BLaER1 treated with 17β-estradiol and CSF1 and Interleukin-3, amounts not matched to agents 10 nM and 100 nM (cell line): Measurements from ENCODE around the gene SF3A1.
"Not testable (repeated sequence)": the region's sequence is repeated elsewhere in the genome, so short reads cannot be mapped to it uniquely, and the experiment has no call there.

Experiments
- H3K27ac ChIP-seq, 11 experiments: shearing (Covaris generic); formaldehyde crosslinking; 2 replicates each; pipeline ENCODE4 v1.8.1; 2022
- H3K27me3 ChIP-seq, 11 experiments: shearing (Covaris generic); formaldehyde crosslinking; 2 replicates each; pipeline ENCODE4 v1.8.1; 2022
- H3K36me3 ChIP-seq, 11 experiments: shearing (Covaris generic); formaldehyde crosslinking; 2 replicates each; pipeline ENCODE4 v1.8.1; 2022
- H3K4me1 ChIP-seq, 10 experiments: shearing (Covaris generic); formaldehyde crosslinking; 2 replicates each; pipeline ENCODE4 v1.8.1; 2022
- H3K4me2 ChIP-seq, 11 experiments: shearing (Covaris generic); formaldehyde crosslinking; 2 replicates each; pipeline ENCODE4 v1.8.1; 2022
- H3K4me3 ChIP-seq, 10 experiments: shearing (Covaris generic); formaldehyde crosslinking; 2 replicates each; pipeline ENCODE4 v1.8.1; 2022
- H3K9ac ChIP-seq, 11 experiments: shearing (Covaris generic); formaldehyde crosslinking; 2 replicates each; pipeline ENCODE4 v1.8.1; 2022
- H3K9me3 ChIP-seq, 11 experiments: shearing (Covaris generic); formaldehyde crosslinking; replicated peaks in 1 of 11; 2 replicates each; pipeline ENCODE4 v1.8.1; 2022
- H4K20me1 ChIP-seq, 11 experiments: shearing (Covaris generic); formaldehyde crosslinking; 2 replicates each; pipeline ENCODE4 v1.8.1; 2022
- Cebpa-rat ChIP-seq, 11 experiments: shearing (Covaris generic); IDR thresholded peaks; 2 replicates each; pipeline ENCODE4 v1.8.1; 2022

The SF3A1 gene

DNA sequence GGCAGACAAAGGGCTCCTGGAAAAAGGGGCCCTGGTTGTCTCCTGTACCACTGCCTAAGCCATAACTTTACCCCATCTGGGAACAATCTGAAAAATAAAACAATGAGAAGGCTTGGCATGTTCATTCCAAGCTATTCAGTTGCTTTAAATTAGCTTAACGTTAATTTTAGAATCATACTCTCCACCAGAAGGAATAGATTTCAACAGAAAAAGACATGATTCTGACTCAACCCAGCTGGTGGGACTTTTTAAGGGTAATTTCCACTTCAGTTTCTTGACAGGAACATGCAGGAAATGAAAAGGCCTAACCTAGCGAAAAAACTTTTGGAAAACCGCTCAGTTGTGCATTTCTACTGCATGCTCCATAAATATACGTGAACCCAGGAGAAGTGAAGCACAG, 7.9 kb downstream of the SF3A1 start:
- no peak overlapping the region for H3K4me3 ChIP-seq
- no peaks in the 10 kb centered on the region for H3K9me3 ChIP-seq
- peaks cover 74 to 99% (median 93%) of the 10 kb centered on the region in 11 experiments for H4K20me1 ChIP-seq
- H3K4me1 ChIP-seq, result peaks cover 0 to 17% (median 12%) of the 10 kb centered on the region in 10 experiments; a peak in 16 of 20 replicates
- no peak overlapping the region for H3K27ac ChIP-seq
- no peak overlapping the region for H3K4me2 ChIP-seq
- TF ChIP-seq Cebpa-rat (IDR thresholded peaks at IDR 0.05), result no peak
- H3K9ac ChIP-seq, result peak overlapping the region in 2 of 11 experiments; percentile 0 to 52; a peak in 2 of 22 replicates
- no peaks in the 10 kb centered on the region for H3K27me3 ChIP-seq
- peaks cover 96 to 100% (median 97%) of the 10 kb centered on the region in 11 experiments for H3K36me3 ChIP-seq

DNA sequence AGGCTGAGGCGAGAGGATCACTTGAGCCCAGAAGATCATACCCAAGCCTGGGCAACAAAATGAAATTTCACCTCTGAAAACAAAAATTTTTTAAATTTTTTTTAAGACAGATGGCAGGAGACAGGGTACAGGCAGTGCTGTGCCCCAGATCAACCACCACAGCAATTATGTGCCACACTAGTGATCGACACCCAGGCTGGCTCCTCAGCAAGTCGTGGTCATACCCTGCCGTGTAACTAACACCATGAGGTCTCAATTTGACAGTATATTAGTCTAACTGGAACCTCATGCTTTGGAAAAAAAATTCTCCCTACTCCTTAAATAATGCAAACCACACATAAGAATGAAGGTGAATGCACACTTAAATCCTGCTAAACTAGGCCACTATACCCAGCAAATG, 8.3 kb downstream of the SF3A1 start:
- Histone ChIP-seq H3K27me3 (no peaks in the 10 kb centered on the region), H3K4me2 (no peak overlapping the region), H4K20me1 (peaks cover 74 to 99% (median 92%) of the 10 kb centered on the region in 11 experiments; a peak in 21 of 22 replicates), H3K9ac (peak overlapping the region in 3 of 11 experiments; percentile 10 to 52 (median 39); a peak in 4 of 22 replicates), H3K4me1 (peaks cover 0 to 15% (median 12%) of the 10 kb centered on the region in 10 experiments; a peak in 15 of 20 replicates), H3K27ac (no peak overlapping the region; a peak in 1 of 22 replicates), H3K9me3 (no peaks in the 10 kb centered on the region), H3K4me3 (no peak overlapping the region), H3K36me3 (peaks cover 97 to 100% (median 98%) of the 10 kb centered on the region in 11 experiments)
- no peak for TF ChIP-seq Cebpa-rat (IDR thresholded peaks at IDR 0.05)

DNA sequence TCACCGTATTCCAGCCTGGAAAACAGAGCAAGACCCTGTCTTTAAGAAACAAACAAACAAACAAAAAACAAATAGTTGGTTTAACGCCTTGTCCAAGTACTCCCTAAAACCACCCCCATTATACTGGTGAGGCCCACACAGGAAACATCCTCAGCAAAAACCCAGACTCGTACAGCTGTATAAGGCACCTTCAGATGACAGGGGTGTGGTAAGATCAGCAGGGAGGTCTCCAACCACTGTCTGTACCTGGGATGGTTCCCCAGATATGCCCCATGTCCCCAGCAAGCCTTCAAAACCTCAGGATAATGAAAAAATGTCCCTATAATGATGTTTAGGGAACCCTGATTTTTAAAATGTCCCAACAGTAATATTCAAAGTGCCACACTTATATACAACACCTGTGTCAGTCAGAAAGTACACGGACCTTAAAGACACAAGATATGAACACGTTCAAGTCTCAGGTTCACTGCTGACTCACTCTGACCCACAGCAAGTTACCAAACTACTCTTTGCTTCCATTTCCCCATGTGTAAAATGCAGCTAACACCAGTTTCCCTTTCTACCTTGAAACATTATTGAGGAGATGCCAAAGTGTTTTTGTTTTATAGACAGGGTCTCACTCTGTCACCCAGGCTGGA, 9.3 kb downstream of the SF3A1 start:
- no peak overlapping the region for H3K27ac ChIP-seq
- H3K9me3 ChIP-seq, result no peaks in the 10 kb centered on the region
- H3K36me3 ChIP-seq, result peaks cover 100% of the 10 kb centered on the region in 11 experiments
- no peak overlapping the region for H3K4me3 ChIP-seq
- H3K4me2 ChIP-seq, result no peak overlapping the region
- TF ChIP-seq Cebpa-rat (IDR thresholded peaks at IDR 0.05), result no peak
- H4K20me1 ChIP-seq, result peaks cover 67 to 98% (median 92%) of the 10 kb centered on the region in 11 experiments; a peak in 21 of 22 replicates
- peaks cover 0 to 15% (median 12%) of the 10 kb centered on the region in 10 experiments; a peak in 15 of 20 replicates for H3K4me1 ChIP-seq
- no peaks in the 10 kb centered on the region for H3K27me3 ChIP-seq
- no peak overlapping the region; a peak in 1 of 22 replicates for H3K9ac ChIP-seq

DNA sequence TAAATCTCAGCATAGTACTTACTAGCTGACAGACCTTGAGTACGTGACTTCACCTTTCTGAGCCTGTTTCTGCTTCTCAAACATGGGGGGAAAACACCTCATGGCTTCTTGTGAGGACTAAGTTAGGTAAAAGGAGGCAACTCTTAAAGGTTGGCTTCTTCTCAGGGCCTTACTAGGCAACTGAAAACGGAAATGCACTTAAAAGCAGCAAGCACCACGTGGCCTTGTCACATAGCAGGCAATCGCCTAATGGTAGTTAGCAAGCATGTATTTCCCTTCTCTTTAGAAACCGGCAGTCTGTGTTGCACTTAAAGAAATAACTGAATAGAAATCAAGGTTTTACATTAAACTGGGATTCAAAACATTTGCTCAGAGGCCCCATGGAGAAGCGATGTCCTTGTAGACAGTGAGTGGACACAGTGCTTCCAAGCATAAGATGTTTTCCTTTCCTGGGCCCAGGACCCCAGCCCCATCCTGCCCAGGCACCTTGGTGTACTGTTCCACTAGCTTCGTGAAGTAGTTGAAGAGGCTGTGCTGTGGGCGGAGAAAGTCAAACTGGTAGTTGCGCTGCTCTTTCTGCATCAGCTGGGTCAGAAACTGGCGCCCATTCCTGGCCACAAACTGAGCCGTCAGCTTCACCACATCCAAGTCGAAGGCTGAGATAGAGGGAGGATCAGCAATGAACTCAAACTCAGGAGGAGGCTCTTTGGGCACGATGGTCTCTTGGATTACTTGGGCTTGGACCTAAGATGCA, 12.1 kb downstream of the SF3A1 start:
- Histone ChIP-seq H4K20me1 (peaks cover 40 to 94% (median 64%) of the 10 kb centered on the region in 11 experiments; a peak in 21 of 22 replicates), H3K4me3 (no peak overlapping the region), H3K27me3 (no peaks in the 10 kb centered on the region), H3K4me2 (no peak overlapping the region), H3K4me1 (peaks cover 0 to 12% (median 0%) of the 10 kb centered on the region in 10 experiments; a peak in 3 of 20 replicates), H3K9ac (no peak overlapping the region; a peak in 1 of 22 replicates), H3K9me3 (no peaks in the 10 kb centered on the region), H3K36me3 (peaks cover 99 to 100% (median 100%) of the 10 kb centered on the region in 11 experiments), H3K27ac (no peak overlapping the region)
- no peak for TF ChIP-seq Cebpa-rat (IDR thresholded peaks at IDR 0.05)

DNA sequence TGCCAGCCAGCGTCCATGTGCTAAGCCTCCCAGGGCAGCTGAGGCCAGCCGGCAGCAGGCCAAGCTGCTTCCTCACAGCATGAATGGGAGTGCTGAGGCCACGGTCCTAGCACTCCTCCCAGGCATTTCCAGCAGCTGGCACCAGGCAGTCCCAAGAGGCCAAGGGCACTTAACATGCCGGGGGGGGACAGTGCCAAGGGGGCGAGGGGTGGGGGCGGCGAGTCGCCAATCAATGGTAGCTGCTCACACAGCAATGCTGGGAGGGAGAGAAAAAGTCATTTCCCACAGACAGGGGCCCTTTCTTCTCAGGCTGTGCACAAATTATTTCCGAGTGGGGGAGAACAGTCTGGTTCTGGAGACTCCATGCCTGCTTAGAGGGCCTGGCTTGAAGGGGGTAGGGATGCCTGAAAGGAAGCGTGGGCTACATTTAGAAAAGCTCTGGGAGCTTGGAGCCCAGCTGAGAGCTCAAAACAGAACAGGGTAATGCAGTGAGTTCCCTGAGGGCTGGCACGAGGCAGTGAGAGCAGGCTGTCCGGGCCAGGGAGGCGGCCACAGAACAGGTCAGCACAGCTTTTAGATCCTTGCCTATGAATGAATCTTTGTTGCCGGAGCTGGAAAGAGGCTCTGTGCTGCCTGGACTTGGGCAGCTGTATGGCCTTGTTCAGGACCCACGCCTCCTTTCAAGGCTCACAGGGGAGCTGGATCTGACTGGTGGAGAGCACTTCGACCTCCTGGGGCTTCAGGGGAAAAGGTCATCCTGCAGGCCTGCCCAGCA, 15.6 kb downstream of the SF3A1 start:
- Histone ChIP-seq H3K4me1 (no peaks in the 10 kb centered on the region), H3K4me3 (no peak overlapping the region), H3K4me2 (no peak overlapping the region), H3K36me3 (peaks cover 99 to 100% (median 100%) of the 10 kb centered on the region in 11 experiments), H3K27me3 (no peaks in the 10 kb centered on the region), H3K9ac (no peak overlapping the region), H3K9me3 (no peaks in the 10 kb centered on the region), H4K20me1 (peaks cover 6 to 93% (median 39%) of the 10 kb centered on the region in 11 experiments; a peak in 21 of 22 replicates), H3K27ac (no peak overlapping the region)
- no peak for TF ChIP-seq Cebpa-rat (IDR thresholded peaks at IDR 0.05)

DNA sequence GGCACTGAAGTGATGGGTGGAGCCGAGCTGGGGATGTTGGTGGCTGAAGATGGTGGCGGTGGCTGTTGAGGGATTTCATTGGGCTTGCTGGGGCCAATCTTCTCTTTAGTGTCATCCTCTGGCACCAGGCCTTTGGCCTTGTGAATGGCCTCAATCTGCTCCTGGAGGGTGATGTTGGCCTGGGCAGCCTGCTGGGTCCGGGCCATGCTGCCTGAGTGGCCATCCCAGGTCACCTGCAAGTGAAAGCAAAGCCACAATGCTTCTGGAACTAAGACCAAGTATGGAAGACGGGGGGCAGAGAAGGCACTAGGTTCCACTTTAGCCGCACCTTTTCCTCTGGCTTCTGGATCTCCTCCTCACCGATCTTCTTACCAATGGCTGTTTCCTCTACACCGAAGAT, 17.9 kb downstream of the SF3A1 start:
- TF ChIP-seq Cebpa-rat (IDR thresholded peaks at IDR 0.05), result no peak
- Histone ChIP-seq H3K27me3 (no peaks in the 10 kb centered on the region), H3K36me3 (peaks cover 99 to 100% (median 100%) of the 10 kb centered on the region in 11 experiments), H3K4me3 (no peak overlapping the region), H3K27ac (no peak overlapping the region), H3K4me1 (no peaks in the 10 kb centered on the region), H4K20me1 (peaks cover 0 to 93% (median 35%) of the 10 kb centered on the region in 11 experiments; a peak in 19 of 22 replicates), H3K9ac (no peak overlapping the region), H3K9me3 (no peaks in the 10 kb centered on the region), H3K4me2 (no peak overlapping the region)

DNA sequence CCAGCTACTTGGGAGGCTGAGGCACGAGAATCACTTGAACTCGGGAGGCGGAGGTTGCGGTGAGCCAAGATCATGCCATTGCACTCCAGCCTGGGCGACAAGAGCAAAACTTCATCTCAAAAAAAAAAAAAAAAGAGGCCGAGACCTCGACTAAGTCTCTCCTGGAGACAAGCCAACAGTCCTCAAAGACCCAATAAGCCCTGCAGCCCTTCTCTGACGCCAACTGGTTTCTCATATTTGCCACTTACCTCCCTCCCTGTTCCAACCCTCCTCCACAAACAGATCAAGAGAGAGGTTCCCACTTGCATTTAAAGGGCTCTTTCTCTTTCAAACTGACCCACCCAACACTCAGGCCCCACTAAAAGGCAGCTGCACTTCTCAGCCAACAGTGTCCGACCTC, 18.4 kb downstream of the SF3A1 start:
- not testable (repeated sequence) for H3K4me1 ChIP-seq, H3K9ac ChIP-seq, H3K4me2 ChIP-seq, H3K9me3 ChIP-seq, H3K27me3 ChIP-seq, H3K4me3 ChIP-seq, H3K27ac ChIP-seq
- peaks cover 99 to 100% (median 100%) of the 10 kb centered on the region in 11 experiments for H3K36me3 ChIP-seq
- peaks cover 0 to 92% (median 35%) of the 10 kb centered on the region in 11 experiments; a peak in 18 of 22 replicates for H4K20me1 ChIP-seq

DNA sequence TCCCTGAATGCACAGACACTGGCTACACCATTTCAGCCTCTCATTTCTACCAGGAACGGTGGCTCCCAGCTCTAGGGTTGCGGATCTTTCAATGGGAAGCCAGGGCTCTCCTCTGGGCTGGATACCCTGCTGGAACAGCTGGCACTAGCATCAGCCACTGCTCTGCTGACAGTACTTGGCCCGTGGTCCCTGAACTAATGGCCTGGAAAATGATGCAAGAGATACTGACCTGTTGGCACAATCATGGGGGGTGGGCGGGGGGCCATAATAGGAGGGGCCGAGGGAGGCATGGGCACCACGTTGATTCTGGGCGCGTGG, 19.3 kb downstream of the SF3A1 start:
- Histone ChIP-seq H3K4me3 (no peak overlapping the region), H3K27me3 (no peaks in the 10 kb centered on the region), H3K36me3 (peaks cover 99 to 100% (median 100%) of the 10 kb centered on the region in 11 experiments), H3K9ac (no peak overlapping the region), H3K27ac (no peak overlapping the region), H4K20me1 (peaks cover 0 to 94% (median 28%) of the 10 kb centered on the region in 11 experiments; a peak in 16 of 22 replicates), H3K4me2 (no peak overlapping the region), H3K9me3 (no peaks in the 10 kb centered on the region), H3K4me1 (no peaks in the 10 kb centered on the region)
- TF ChIP-seq Cebpa-rat (IDR thresholded peaks at IDR 0.05), result no peak
